Subcutaneous adipose tissue (tissue), 4 donors: Measurements from ENCODE around the gene DNASE2. TPM values are rescaled to one million over a fixed set of nuclear protein-coding genes. Genes with fewer than 3 reads are reported as not detected.

Experiments
- total RNA-seq, 4 donors: library from RNA; depleted of rRNA; stranded (reverse); fragments of >200 nt; gene quantifications; one replicate each; pipeline ENCODE4 v1.1.0, GENCODE V29; 2016
- TF ChIP-seq, protein P1 (sequence below): fragments of 450-650 bp; IDR thresholded peaks from one replicate; pipeline ENCODE4 v1.5.1; 2016; ENCODE audit warnings: low read depth, mild to moderate bottlenecking, control low read depth, antibody characterized with exemption, moderate library complexity

DNASE2 gene
- total RNA-seq, 4 donors from 2014 or later: 24.9 to 74.8 (median 48.2) TPM

DNA sequence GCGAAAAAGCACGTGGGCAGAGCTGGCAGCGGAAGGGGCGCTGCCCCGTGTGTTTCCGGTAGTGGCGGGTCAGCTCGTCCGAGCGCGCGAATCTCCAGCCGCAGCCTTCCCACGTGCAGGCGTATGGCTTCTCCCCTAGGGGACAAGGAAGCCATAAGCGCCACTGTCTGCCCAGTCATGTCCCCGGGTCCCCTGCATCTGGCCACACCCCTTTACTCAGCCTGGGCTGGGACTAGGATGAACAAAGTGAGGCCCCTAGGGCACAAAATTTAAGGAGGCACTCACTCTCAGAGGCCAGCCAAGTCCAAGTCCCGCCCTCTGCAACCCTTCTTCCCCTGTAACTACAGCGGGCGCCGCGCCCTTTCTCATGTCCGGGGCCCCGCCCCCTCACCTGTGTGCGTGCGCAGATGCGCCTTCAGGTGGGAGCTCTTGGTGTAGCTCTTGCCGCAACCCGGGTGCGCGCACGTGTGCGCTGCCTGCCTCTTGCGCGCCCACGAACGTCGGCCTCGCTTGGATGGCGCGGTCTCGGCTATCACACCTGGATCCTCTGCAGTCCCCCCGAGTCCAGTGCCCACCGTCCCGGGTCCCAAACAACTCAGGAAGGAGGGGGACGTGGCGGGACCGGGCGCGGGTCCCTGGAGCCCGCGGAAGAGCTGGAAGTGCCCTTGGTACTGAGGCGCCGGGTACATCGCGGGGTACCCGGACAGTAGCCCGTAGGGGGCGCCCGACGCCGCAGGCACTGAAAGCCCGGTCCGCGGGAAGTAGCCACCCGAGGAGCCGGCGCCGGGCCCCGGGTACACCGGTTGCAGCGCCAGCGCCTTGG, 3.9 kb upstream of the DNASE2 start:
- TF ChIP-seq, protein P1, sequence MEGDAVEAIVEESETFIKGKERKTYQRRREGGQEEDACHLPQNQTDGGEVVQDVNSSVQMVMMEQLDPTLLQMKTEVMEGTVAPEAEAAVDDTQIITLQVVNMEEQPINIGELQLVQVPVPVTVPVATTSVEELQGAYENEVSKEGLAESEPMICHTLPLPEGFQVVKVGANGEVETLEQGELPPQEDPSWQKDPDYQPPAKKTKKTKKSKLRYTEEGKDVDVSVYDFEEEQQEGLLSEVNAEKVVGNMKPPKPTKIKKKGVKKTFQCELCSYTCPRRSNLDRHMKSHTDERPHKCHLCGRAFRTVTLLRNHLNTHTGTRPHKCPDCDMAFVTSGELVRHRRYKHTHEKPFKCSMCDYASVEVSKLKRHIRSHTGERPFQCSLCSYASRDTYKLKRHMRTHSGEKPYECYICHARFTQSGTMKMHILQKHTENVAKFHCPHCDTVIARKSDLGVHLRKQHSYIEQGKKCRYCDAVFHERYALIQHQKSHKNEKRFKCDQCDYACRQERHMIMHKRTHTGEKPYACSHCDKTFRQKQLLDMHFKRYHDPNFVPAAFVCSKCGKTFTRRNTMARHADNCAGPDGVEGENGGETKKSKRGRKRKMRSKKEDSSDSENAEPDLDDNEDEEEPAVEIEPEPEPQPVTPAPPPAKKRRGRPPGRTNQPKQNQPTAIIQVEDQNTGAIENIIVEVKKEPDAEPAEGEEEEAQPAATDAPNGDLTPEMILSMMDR: no peak

DNA sequence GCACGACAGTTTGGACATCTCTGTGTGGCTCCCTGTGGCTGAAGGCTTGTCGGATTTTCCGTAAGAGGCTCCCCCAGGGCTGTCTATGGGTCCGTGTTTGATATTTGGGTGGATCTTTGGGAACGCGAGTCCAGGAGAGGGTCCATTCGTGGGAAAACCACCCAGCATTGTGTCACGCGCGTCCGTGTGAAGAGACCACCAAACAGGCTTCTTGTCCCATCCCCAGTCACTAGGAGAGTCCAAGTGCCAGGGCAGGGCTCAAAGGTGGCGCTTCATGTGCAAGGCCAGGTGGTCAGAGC, 3.3 kb upstream of the DNASE2 start:
- TF ChIP-seq, protein P1: no peak

DNA sequence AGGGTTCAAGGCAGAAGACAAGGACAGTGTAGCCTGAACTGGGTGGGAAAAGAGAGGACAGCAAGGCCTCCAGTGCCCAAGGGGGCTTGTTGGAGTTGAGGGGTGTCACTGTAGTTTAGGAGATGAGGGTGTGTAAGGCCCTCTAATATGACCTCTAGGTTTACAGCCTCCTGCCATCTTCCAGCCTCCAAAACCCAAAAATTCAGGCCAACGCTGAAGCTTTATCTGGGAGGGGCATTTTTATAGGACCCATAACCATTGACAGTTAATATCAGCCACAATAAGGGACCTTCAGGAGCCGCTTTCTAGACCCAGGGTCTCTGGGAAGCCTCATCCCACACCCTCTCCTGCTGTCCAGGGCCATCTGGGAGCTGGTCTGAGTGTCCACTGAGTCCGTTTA, 3.0 kb upstream of the DNASE2 start:
- TF ChIP-seq, protein P1: no peak

DNA sequence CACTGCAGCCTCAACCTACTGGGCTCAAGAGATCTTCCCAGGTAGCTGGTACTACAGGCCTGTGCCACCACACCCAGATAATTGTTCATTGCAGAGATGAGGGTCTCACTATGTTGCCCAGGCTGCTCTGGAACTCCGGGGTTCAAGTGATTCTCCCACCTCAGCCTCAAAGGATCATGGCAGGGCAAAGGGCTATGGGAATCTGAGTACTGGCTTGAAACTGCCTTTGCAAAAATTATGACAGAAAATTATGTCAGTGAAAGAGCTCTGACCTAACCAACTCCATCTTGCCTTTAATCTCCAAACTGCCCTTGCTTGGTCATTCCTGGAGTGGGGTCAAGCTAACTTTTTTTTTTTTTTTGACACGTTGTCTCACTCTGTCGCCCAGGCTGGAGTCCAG, 1.3 kb upstream of the DNASE2 start:
- TF ChIP-seq, protein P1: no peak

DNA sequence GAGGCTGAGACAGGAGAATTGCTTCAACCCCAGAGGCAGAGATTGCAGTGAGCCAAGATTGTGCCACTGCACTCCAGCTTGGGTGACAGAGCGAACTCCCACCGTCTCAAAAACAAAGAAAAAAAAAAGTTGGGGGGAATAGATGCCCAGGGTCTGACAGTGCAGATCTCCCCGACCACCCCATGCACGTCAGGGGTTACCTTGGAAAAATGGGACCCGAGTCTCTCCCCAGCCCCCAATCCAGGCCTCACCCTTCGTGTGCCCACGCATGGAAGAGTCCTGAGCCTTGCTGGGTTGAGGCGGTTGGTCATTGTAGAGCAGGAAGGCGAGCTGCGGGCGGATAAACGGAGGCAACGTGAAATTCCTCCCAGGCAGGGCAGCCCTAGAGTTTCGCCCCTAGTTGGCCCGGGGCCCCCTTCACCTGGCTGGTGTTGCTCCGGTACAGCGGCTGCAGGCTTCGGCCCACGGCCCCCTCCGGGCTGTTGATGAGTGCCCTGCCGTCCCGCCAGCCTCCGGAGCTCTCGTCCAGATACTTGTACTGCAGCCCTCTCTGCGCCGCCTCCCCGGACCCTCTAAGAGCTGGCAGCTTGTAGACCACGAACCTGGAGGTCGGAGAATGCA, 588 bp downstream of the DNASE2 start:
- TF ChIP-seq, protein P1: no peak

DNA sequence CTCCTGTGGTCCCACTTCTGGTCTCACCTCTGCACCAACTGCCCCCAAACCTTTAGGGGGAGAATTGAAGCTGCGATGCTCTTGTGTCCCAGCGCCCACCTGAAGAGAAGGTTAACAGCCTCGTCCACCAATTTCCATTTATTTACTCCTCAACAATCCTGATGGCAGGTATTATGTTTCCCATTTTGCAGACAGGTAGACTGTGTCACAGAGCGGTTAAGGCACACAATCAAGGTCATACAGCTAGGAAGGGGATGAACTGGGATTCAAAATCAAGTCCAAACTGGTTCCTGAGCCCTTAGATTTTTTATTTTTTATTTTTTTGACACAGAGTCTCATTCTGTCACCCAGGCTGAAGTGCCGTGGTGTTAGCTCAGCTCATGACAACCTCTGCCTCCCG, 6.2 kb downstream of the DNASE2 start:
- TF ChIP-seq, protein P1: no peak

DNA sequence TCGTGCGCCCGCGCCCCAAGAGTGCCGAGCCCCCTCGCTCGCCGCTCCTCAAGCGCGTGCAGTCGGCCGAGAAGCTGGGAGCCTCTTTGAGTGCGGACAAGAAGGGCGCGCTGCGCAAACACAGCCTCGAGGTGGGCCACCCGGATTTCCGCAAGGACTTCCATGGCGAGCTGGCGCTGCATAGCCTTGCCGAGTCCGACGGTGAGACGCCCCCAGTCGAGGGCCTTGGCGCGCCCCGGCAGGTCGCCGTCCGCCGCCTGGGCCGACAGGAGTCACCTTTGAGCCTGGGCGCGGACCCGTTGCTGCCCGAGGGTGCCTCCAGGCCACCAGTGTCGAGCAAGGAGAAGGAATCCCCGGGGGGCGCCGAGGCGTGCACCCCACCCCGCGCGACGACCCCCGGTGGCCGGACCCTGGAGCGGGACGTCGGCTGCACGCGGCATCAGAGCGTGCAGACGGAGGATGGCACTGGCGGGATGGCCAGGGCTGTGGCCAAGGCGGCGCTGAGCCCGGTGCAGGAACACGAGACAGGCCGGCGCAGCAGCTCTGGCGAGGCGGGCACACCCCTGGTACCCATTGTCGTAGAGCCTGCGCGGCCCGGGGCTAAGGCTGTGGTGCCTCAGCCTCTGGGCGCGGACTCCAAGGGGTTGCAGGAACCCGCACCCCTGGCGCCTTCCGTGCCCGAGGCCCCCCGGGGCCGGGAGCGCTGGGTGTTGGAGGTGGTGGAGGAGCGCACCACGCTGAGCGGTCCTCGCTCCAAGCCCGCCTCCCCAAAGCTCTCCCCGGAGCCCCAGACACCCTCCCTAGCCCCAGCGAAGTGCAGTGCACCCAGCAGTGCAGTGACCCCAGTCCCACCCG, 7.1 kb downstream of the DNASE2 start:
- TF ChIP-seq, protein P1: no peak
